SK-N-SH treated with all-trans-retinoic acid at 6 μM for 48 hours (cell line): ENCODE data around the gene CHRNE.

Source experiments
- ATAC-seq: fragments of 200-7000 bp; cut with Tn5 transposase; 3 replicates; pipeline ENCODE4 v1.9.1; 2020; ENCODE audit warnings: mild to moderate bottlenecking, moderate library complexity
- ESRRG ChIP-seq: fragments of 250-450 bp; sonication (Bioruptor Pico); IDR thresholded peaks from 2 replicates; pipeline ENCODE4 v1.6.1; 2021; ENCODE audit warnings: mild to moderate bottlenecking
- GLIS3 ChIP-seq: fragments of 250-450 bp; sonication (Bioruptor Pico); IDR thresholded peaks from 2 replicates; pipeline ENCODE4 v1.5.0; 2020; ENCODE audit warnings: mild to moderate bottlenecking, moderate library complexity
- OSR1 ChIP-seq: fragments of 250-450 bp; sonication (Bioruptor Pico); IDR thresholded peaks from 2 replicates; pipeline ENCODE4 v1.8.0; 2022; ENCODE audit warnings: moderate library complexity, mild to moderate bottlenecking, inconsistent platforms
- PPARA ChIP-seq: fragments of 250-450 bp; sonication (Bioruptor Pico); IDR thresholded peaks from 2 replicates; pipeline ENCODE4 v1.5.0; 2020; ENCODE audit warnings: mild to moderate bottlenecking, borderline replicate concordance
- RARB ChIP-seq: fragments of 250-450 bp; sonication (Bioruptor Pico); IDR thresholded peaks from 2 replicates; pipeline ENCODE4 v1.8.0; 2021; ENCODE audit warnings: mild to moderate bottlenecking, moderate library complexity
- SNAI2 ChIP-seq: fragments of 250-450 bp; sonication (Bioruptor Pico); IDR thresholded peaks from 2 replicates; pipeline ENCODE4 v1.5.0; 2020; ENCODE audit warnings: mild to moderate bottlenecking, moderate library complexity
- TCF4 ChIP-seq: fragments of 250-450 bp; sonication (Bioruptor Pico); IDR thresholded peaks from 2 replicates; pipeline ENCODE4 v1.8.0; 2021; ENCODE audit warnings: mild to moderate bottlenecking, moderate library complexity, borderline replicate concordance
- TOX ChIP-seq: fragments of 250-450 bp; sonication (Bioruptor Pico); IDR thresholded peaks from 2 replicates; pipeline ENCODE4 v1.8.0; 2021; ENCODE audit warnings: mild to moderate bottlenecking, moderate library complexity, borderline replicate concordance
- ZFP3 ChIP-seq: fragments of 250-450 bp; sonication (Bioruptor Pico); IDR thresholded peaks from 2 replicates; pipeline ENCODE4 v1.5.0; 2020; ENCODE audit warnings: mild to moderate bottlenecking, moderate library complexity
- ZFP30 ChIP-seq: fragments of 450-650 bp; formaldehyde crosslinking; IDR thresholded peaks from 2 replicates; pipeline ENCODE4 v1.5.0; 2022; ENCODE audit warnings: mild to moderate bottlenecking, moderate library complexity
- ZNF565 ChIP-seq: fragments of 450-650 bp; formaldehyde crosslinking; conservative IDR thresholded peaks from 2 replicates; pipeline ENCODE4 v1.5.0; 2020; ENCODE audit warnings: low read depth, mild to moderate bottlenecking, moderate library complexity
- ZNF70 ChIP-seq: fragments of 450-650 bp; formaldehyde crosslinking; IDR thresholded peaks from 2 replicates; pipeline ENCODE4 v1.5.0; 2020; ENCODE audit warnings: mild to moderate bottlenecking, moderate library complexity
- ZNF8 ChIP-seq: fragments of 450-650 bp; formaldehyde crosslinking; IDR thresholded peaks from 2 replicates; pipeline ENCODE4 v1.5.0; 2020; ENCODE audit warnings: mild to moderate bottlenecking, moderate library complexity
- TF ChIP-seq, protein P1 (sequence below): fragments of 250-450 bp; sonication (Bioruptor Pico); IDR thresholded peaks from 2 replicates; pipeline ENCODE4 v1.8.0; 2021; ENCODE audit warnings: low read depth, mild to moderate bottlenecking, moderate library complexity, borderline replicate concordance
- TF ChIP-seq, protein P2 (sequence below): fragments of 250-450 bp; sonication (Bioruptor Pico); IDR thresholded peaks from 2 replicates; pipeline ENCODE4 v1.5.1; 2021; ENCODE audit warnings: mild to moderate bottlenecking, moderate library complexity
- TF ChIP-seq, protein P3 (sequence below): fragments of 250-450 bp; sonication (Bioruptor Pico); IDR thresholded peaks from 2 replicates; pipeline ENCODE4 v1.8.0; 2020; ENCODE audit warnings: mild to moderate bottlenecking, moderate library complexity, borderline replicate concordance

CHRNE gene

DNA sequence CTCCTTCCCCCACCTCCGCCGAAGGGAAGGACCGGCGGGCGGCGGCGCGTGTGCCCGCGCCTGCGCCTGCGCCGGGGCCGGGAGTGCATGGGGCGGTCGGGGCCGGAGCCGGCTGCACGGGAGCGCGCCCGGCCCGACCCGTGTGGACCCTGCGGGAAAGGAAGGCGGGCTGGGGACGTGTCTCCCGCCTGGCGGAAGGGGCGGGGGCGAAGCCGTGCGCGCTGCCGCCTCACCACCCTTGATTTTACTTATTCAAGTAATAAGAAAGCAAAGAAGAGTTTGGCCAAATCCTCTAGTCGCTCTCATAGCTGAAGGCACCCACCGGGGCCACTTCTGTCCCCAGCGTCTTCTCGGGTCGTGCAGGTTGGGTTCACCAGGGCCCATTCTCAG lies 46.0 kb upstream of the CHRNE start (continued):
- TF ChIP-seq, protein P1, sequence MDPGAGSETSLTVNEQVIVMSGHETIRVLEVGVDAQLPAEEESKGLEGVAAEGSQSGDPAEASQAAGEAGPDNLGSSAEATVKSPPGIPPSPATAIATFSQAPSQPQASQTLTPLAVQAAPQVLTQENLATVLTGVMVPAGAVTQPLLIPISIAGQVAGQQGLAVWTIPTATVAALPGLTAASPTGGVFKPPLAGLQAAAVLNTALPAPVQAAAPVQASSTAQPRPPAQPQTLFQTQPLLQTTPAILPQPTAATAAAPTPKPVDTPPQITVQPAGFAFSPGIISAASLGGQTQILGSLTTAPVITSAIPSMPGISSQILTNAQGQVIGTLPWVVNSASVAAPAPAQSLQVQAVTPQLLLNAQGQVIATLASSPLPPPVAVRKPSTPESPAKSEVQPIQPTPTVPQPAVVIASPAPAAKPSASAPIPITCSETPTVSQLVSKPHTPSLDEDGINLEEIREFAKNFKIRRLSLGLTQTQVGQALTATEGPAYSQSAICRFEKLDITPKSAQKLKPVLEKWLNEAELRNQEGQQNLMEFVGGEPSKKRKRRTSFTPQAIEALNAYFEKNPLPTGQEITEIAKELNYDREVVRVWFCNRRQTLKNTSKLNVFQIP (CRISPR knock-in tag) = no peak
- TF ChIP-seq TCF4 (CRISPR knock-in tag) = no peak
- no peak for TF ChIP-seq ZFP3 (CRISPR knock-in tag)
- TF ChIP-seq, protein P2, sequence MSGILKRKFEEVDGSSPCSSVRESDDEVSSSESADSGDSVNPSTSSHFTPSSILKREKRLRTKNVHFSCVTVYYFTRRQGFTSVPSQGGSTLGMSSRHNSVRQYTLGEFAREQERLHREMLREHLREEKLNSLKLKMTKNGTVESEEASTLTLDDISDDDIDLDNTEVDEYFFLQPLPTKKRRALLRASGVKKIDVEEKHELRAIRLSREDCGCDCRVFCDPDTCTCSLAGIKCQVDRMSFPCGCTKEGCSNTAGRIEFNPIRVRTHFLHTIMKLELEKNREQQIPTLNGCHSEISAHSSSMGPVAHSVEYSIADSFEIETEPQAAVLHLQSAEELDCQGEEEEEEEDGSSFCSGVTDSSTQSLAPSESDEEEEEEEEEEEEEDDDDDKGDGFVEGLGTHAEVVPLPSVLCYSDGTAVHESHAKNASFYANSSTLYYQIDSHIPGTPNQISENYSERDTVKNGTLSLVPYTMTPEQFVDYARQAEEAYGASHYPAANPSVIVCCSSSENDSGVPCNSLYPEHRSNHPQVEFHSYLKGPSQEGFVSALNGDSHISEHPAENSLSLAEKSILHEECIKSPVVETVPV = no peak

DNA sequence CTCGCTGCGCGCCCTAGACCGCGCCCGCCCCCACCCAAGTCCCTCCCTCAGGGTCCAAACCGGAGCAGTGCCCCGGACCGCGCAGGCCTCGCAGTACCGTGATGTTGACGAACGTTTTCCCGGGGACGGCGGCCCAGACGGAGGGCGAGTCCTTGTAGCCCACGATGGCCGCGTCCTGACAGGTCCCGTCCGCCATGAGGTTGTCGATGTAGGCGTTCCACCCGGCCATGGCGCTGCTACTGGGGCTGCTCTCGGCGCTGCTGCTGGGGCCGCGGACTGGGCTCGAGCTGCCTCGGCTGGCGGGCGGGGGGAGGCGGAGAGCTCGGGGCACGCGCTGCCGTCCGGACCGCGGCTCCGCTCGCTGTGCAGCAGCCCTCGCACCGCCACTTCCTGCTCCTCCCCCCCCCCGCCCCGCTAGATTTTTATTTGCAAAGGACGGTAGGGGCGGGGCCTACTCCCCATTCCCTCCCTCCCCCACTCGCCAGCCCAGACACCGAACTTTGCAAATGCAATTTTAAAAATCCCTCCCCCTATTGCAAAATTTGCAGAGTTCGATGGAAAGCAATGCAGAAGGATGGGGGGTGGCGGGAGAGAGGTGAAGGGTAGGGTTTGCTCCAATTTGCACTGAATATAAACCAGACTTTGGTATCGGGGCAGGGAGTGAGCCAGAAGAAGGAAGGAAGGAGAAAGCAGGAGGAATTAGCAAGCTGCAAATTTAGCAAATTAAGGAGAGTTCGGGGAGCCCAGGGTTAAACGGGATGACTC lies 45.5 kb upstream of the CHRNE start, which contains the start of gene PFN1:
TSS of gene PFN1 (minus strand) at position 365 of the 765 bp plus-strand sequence. CDS start at position 229, 136 bp downstream.
- ATAC-seq = peak; percentile 48
- no peak for TF ChIP-seq ZFP30 (CRISPR knock-in tag)
- TF ChIP-seq, protein P3, sequence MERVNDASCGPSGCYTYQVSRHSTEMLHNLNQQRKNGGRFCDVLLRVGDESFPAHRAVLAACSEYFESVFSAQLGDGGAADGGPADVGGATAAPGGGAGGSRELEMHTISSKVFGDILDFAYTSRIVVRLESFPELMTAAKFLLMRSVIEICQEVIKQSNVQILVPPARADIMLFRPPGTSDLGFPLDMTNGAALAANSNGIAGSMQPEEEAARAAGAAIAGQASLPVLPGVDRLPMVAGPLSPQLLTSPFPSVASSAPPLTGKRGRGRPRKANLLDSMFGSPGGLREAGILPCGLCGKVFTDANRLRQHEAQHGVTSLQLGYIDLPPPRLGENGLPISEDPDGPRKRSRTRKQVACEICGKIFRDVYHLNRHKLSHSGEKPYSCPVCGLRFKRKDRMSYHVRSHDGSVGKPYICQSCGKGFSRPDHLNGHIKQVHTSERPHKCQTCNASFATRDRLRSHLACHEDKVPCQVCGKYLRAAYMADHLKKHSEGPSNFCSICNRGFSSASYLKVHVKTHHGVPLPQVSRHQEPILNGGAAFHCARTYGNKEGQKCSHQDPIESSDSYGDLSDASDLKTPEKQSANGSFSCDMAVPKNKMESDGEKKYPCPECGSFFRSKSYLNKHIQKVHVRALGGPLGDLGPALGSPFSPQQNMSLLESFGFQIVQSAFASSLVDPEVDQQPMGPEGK (CRISPR knock-in tag) = peak; percentile 16; the same call in 1 of the 2 replicates
- TF ChIP-seq, all 23 proteins: peak for 1

DNA sequence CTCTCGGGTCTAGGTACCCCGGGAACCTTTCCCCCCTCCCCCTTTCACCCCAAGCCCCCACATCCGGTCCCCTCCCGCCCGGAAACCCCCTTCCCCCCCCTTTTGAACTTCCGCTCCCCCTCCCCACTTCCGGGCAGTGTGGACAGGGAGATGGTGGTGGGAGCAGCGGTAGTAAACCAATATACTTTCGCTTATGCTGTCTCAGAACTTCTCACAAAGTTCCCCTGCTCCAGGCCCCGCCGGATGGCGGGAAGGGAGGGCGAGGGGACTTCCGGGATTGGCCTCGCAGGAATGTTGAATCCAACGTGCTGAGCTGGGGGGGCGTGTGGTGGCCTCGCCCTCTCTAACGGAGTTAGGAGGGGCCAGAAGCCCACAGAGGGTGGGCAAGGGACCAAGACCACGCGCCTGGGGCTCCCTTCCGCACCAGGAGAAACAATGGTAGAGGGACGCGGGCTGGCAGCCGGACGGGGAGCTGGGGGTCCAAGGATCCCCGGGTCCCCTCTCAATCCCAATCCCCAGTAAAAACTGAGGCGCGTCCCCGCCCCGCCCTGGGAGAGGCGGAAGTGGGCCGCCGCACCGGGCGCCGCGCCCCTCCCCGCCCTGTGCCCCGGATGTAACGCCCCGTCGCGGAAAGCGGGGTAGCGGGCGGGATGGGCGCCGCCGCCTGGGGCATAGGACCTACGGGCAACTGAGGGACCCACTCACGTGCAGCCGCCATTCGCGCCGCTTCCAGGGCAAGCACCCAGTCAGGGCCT lies 44.7 kb upstream of the CHRNE start:
- TF ChIP-seq, protein P2 = 0 out of 2 replicates have a peak, but pooled peaks have one; percentile 33
- TF ChIP-seq OSR1 (CRISPR knock-in tag) = no peak
- TF ChIP-seq ZNF70 (CRISPR knock-in tag) = no peak
- TF ChIP-seq GLIS3 = no peak
- TF ChIP-seq, protein P3 (CRISPR knock-in tag) = 0 out of 2 replicates have a peak, but pooled peaks have one; percentile 11
- TF ChIP-seq ZNF8 (CRISPR knock-in tag) = no peak
- TF ChIP-seq, all 23 proteins: peak for 2
- peak; percentile 9 for ATAC-seq

DNA sequence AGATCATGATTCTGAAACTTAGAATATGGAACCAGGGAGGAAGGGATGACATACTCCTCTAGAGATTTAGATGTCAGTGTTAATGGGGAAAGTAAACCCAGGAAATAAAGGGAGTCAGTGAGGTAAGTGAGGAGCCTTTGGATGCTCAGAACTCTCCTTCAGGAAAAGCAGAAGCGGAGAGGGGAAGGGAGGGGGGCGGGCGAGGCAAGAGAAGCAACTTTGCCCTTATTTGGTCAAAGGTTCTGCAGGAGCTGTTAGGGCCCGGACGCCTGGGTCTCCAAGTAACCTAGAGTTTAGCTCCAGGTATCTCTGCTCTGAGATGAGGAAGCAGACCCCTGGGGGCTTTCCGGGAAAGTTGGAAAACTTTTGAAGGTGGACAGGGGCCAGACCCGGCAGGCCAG lies 44.1 kb upstream of the CHRNE start:
- ATAC-seq = no peak
- no peak for TF ChIP-seq RARB (CRISPR knock-in tag)
- no peak for TF ChIP-seq ZNF565 (CRISPR knock-in tag)
- no peak for TF ChIP-seq PPARA (CRISPR knock-in tag)
- no peak for TF ChIP-seq ZNF70 (CRISPR knock-in tag)
- TF ChIP-seq TOX (CRISPR knock-in tag) = no peak
- no peak for TF ChIP-seq OSR1 (CRISPR knock-in tag)
- TF ChIP-seq SNAI2 (CRISPR knock-in tag) = no peak
- TF ChIP-seq ESRRG = no peak
- no peak for TF ChIP-seq ZNF8 (CRISPR knock-in tag)
